NCI-H226 (cell line): ENCODE measurements around the gene EHBP1L1.

Source experiments
- DNase-seq: peaks from one replicate; pipeline ENCODE4 v3.0.0-alpha.2; 2015

EHBP1L1 gene

GRCh38 chr11:65546217-65546958 is 29.5 kb upstream of the EHBP1L1 start:
- DNase-seq: peak; percentile 66

- no peak for DNase-seq
Observed at GRCh38 chr11:65547446-65548125, 28.3 kb upstream of the EHBP1L1 start.

GRCh38 chr11:65548395-65548794 is 27.5 kb upstream of the EHBP1L1 start:
- no peak for DNase-seq

GRCh38 chr11:65549096-65549495 is 26.8 kb upstream of the EHBP1L1 start:
- no peak for DNase-seq

- no peak for DNase-seq
Observed at GRCh38 chr11:65551572-65552387, 24.1 kb upstream of the EHBP1L1 start.

GRCh38 chr11:65552388-65552951 is 23.4 kb upstream of the EHBP1L1 start:
- DNase-seq: no peak

- no peak for DNase-seq
Observed at GRCh38 chr11:65553301-65554001, 22.4 kb upstream of the EHBP1L1 start.

GRCh38 chr11:65554057-65554818 is 21.6 kb upstream of the EHBP1L1 start:
- DNase-seq: no peak

- no peak for DNase-seq
Observed at GRCh38 chr11:65554842-65555430, 20.9 kb upstream of the EHBP1L1 start.

- peak; percentile 85 for DNase-seq
Observed at GRCh38 chr11:65555693-65556231, 20.1 kb upstream of the EHBP1L1 start.

GRCh38 chr11:65556470-65557279 is 19.2 kb upstream of the EHBP1L1 start:
- DNase-seq: peak; percentile 49

GRCh38 chr11:65557280-65558001 is 18.4 kb upstream of the EHBP1L1 start:
- no peak for DNase-seq

- peak; percentile 89 for DNase-seq
Observed at GRCh38 chr11:65558002-65558929, 17.6 kb upstream of the EHBP1L1 start, which contains the start of gene LTBP3. Gene LTBP3 (minus strand): TSS chr11:65558359. CDS start chr11:65557959, 400 bp downstream.

- DNase-seq: peak; percentile 43
Observed at GRCh38 chr11:65558930-65559509, 16.8 kb upstream of the EHBP1L1 start.

GRCh38 chr11:65559535-65559934 is 16.3 kb upstream of the EHBP1L1 start:
- no peak for DNase-seq

GRCh38 chr11:65559951-65560537 is 15.8 kb upstream of the EHBP1L1 start:
- peak; percentile 90 for DNase-seq
